B cell (primary cell): ENCODE results near the gene KIF3A. TPM values are rescaled to one million over a fixed set of nuclear protein-coding genes. Genes with fewer than 3 reads are reported as not detected.

Source experiments
- ATAC-seq: fragments of 200-7000 bp; cut with Tn5 transposase; one replicate; pipeline ENCODE4 v1.10.0; 2021; ENCODE audit warnings: low read depth, mild to moderate bottlenecking, moderate number of reproducible peaks, moderate library complexity
- CTCF ChIA-PET: fragments of 350-600 bp; sonication (Branson Sonifier 250); formaldehyde crosslinking; loops from one replicate; lab custom pipeline; 2021; ENCODE audit warnings: antibody characterized with exemption, inconsistent platforms; lab: Charles Lee
- POLR2A ChIA-PET: fragments of 350-600 bp; sonication (Branson Sonifier 250); formaldehyde crosslinking; loops from one replicate; lab custom pipeline; 2021; ENCODE audit warnings: antibody characterized with exemption; lab: Charles Lee
- DNase-seq: peaks from one replicate; pipeline ENCODE4 v3.0.0; 2013
- H2AFZ ChIP-seq: 2 replicates; pipeline ENCODE4 v1.6.1; 2012; ENCODE audit warnings: mild to moderate bottlenecking, low read depth, low read length; ENCODE audit not compliant: insufficient read depth, poor library complexity, severe bottlenecking
- H3K27ac ChIP-seq, 2 donors: 1 replicate in 1 of 2; 2 replicates in 1 of 2; pipeline ENCODE4 v1.5.1; 2012 to 2013; ENCODE audit warnings: low read length in 2 of 2, mild to moderate bottlenecking in 2 of 2, moderate library complexity in 1 of 2
- H3K27me3 ChIP-seq, 4 experiments: fragments of 200-600 bp in 1 of 4; sonication (generic) in 1 of 4; replicated peaks in 1 of 4; 1 replicate in 2 of 4; 2 replicates in 2 of 4; pipeline versions ENCODE4 v1.6.1 to v1.7.0; 2013 to 2016; ENCODE audit warnings: low read length in 3 of 4, mild to moderate bottlenecking in 2 of 4, mixed read lengths in 1 of 4, moderate library complexity in 1 of 4; ENCODE audit not compliant: insufficient read depth in 4 of 4, control insufficient read depth in 3 of 4; ENCODE audit errors: control extremely low read depth in 1 of 4
- H3K36me3 ChIP-seq, 2 experiments: replicated peaks in 1 of 2; 1 replicate in 1 of 2; 2 replicates in 1 of 2; pipeline versions ENCODE4 v1.6.1 to v1.7.1; 2013; ENCODE audit warnings: low read length in 1 of 2; ENCODE audit not compliant: insufficient read depth in 2 of 2, control insufficient read depth in 1 of 2; ENCODE audit errors: control extremely low read depth in 1 of 2, extremely low read depth in 1 of 2
- H3K4me1 ChIP-seq, 2 donors: fragments of 200-600 bp in 1 of 2; sonication (generic) in 1 of 2; 1 replicate in 1 of 2; 2 replicates in 1 of 2; pipeline versions ENCODE4 v1.5.1 to v1.6.1; 2013 to 2017; ENCODE audit warnings: low read length in 2 of 2; ENCODE audit not compliant: control insufficient read depth in 2 of 2, insufficient read depth in 2 of 2
- H3K4me2 ChIP-seq: replicated peaks from 2 replicates; pipeline ENCODE3; 2012; ENCODE audit warnings: mild to moderate bottlenecking, low read depth, low read length; ENCODE audit not compliant: poor library complexity, severe bottlenecking
- H3K4me3 ChIP-seq, 5 experiments: fragments of 200-600 bp in 1 of 5; sonication (generic) in 1 of 5; 1 replicate in 3 of 5; 2 replicates in 2 of 5; pipeline versions ENCODE4 v1.5.1 to v1.7.0; 2011 to 2016; ENCODE audit warnings: low read length in 4 of 5, mild to moderate bottlenecking in 4 of 5, low read depth in 2 of 5, control low read depth in 1 of 5, moderate library complexity in 1 of 5; ENCODE audit not compliant: insufficient read depth in 1 of 5; ENCODE audit errors: control extremely low read depth in 1 of 5, extremely low read depth in 1 of 5
- H3K79me2 ChIP-seq: fragments of 200-600 bp; sonication (generic); one replicate; pipeline ENCODE4 v1.6.0; 2016; ENCODE audit warnings: low read length; ENCODE audit not compliant: control insufficient read depth, insufficient read depth
- H3K9ac ChIP-seq: fragments of 200-600 bp; sonication (generic); 2 replicates; pipeline ENCODE4 v1.6.1; 2017; ENCODE audit warnings: mild to moderate bottlenecking, low read length, moderate library complexity
- H3K9me3 ChIP-seq, 3 donors: one replicate each; pipeline versions ENCODE4 v1.6.1 to v1.7.1; 2013; ENCODE audit warnings: low read length in 2 of 3; ENCODE audit not compliant: control insufficient read depth in 2 of 3, insufficient read depth in 1 of 3; ENCODE audit errors: control extremely low read depth in 1 of 3
- H4K20me1 ChIP-seq: 2 replicates; pipeline ENCODE4 v1.6.0; 2012; ENCODE audit warnings: mild to moderate bottlenecking, low read length; ENCODE audit not compliant: insufficient read depth, control insufficient read depth, poor library complexity, severe bottlenecking
- H3K27ac Mint-ChIP-seq: one replicate; pipeline ENCODE4 v1.8.0; 2021; ENCODE audit warnings: mixed read lengths
- H3K27me3 Mint-ChIP-seq: one replicate; pipeline ENCODE4 v1.8.0; 2021; ENCODE audit warnings: mixed read lengths
- H3K4me1 Mint-ChIP-seq: one replicate; pipeline ENCODE4 v1.8.0; 2021; ENCODE audit warnings: mixed read lengths
- H3K4me3 Mint-ChIP-seq: one replicate; pipeline ENCODE4 v1.8.0; 2021; ENCODE audit warnings: mixed read lengths
- H3K9me3 Mint-ChIP-seq: one replicate; pipeline ENCODE4 v1.8.0; 2022; ENCODE audit warnings: mixed read lengths; ENCODE audit not compliant: insufficient read depth
- CTCF ChIP-seq: fragments of 200-600 bp; IDR thresholded peaks from one replicate; pipeline ENCODE4 v1.8.0; 2022; ENCODE audit warnings: antibody characterized with exemption, mild to moderate bottlenecking
- EZH2 ChIP-seq: IDR thresholded peaks from 2 replicates; pipeline ENCODE4 v1.6.1; 2012; ENCODE audit warnings: borderline replicate concordance, low read depth, mild to moderate bottlenecking, moderate library complexity, low read length; ENCODE audit not compliant: insufficient read depth, poor library complexity, severe bottlenecking
- WGBS: methylation state at CpG from one replicate; pipeline ENCODE4 v1.1.5; 2013; ENCODE audit warnings: missing lambda C conversion rate; ENCODE audit not compliant: insufficient coverage; 5-methylcytosine and 5-hydroxymethylcytosine counted together
- intact Hi-C: fragments of 100-400 bp; cut with micrococcal nuclease; formaldehyde crosslinking; loops from one replicate; pipeline ENCODE4 v1.10.0; 2022
- polyA plus RNA-seq: library from polyadenylated mRNA; depleted of rRNA; stranded (reverse); fragments of >200 nt; gene quantifications from 2 replicates; pipeline ENCODE4 v1.2.3, GENCODE V29; 2012
- total RNA-seq, 2 donors: library from RNA; stranded (reverse); fragments of 120-200 nt in 1 of 2; gene quantifications; 1 replicate in 1 of 2; 2 replicates in 1 of 2; pipeline versions ENCODE4 v1.2.3 to v1.2.4, GENCODE V29; 2013 to 2022

Gene KIF3A
- total and polyA plus RNA-seq, 2 donors (not counting 1 experiment from before 2014, with no cell fraction given) = 1.3 to 16.0 TPM

- Histone ChIP-seq H4K20me1 (no peaks in the 10 kb centered on the region), H3K36me3 (no peaks in the 10 kb centered on the region), H3K9me3 (peaks cover 0 to 5% (median 0%) of the 10 kb centered on the region in 3 donors), H3K27ac (no peak overlapping the region), H3K9ac (no peak overlapping the region), H3K4me1 (peaks cover 0 to 12% of the 10 kb centered on the region in 2 donors), H3K79me2 (no peaks in the 10 kb centered on the region), H3K4me3 (no peak overlapping the region), H3K4me2 (no peak overlapping the region), H2AFZ (no peak overlapping the region), H3K27me3 (peaks cover 0 to 3% (median 0%) of the 10 kb centered on the region in 4 experiments)
- H3K4me3 Mint-ChIP-seq = no peak overlapping the region
- WGBS = 92% methylated on average over 11 of the region's 16 CpGs
- POLR2A ChIA-PET = no interaction called here
- TF ChIP-seq EZH2 (no peak), CTCF (no peak)
- no peaks in the 10 kb centered on the region for H3K9me3 Mint-ChIP-seq
- ATAC-seq (no peak), DNase-seq (no peak)
- H3K27ac Mint-ChIP-seq = no peak overlapping the region
- peaks cover 9% of the 10 kb centered on the region for H3K27me3 Mint-ChIP-seq
- H3K4me1 Mint-ChIP-seq = peaks cover 24% of the 10 kb centered on the region
- intact Hi-C loops = no loop called here
- CTCF ChIA-PET = interaction anchor here (1.1 kb wide), 1 partner anchor 18 kb away, joined by 3 read pairs; no protein-coding TSS in a partner anchor
Measured at GRCh38 chr5:132666310-132667123, 70.8 kb downstream of the KIF3A start.

DNA sequence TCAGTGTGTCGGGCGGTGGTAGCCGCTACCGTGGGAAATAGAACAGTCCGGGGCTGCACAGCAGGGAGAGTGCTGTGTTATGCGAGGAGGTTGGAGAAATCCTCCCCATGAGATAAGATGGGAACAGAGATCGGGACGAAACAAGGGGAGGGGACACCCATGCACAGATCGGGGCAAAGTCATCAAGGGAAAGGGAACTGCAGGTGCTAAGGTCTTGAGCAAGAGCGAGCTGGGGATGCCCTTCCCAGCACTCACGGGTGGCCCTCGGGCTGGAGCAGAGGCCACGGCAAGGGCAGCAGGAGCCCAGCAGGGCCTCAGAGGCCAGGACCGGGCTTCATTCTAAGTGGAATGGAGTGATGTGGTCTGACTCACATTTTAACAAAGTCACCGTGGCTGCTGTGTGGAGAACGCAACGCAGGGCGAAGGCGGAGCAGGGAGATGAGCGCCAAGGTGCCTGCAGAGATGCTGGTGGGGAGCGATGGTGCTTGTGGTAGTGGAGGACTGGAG is 71.7 kb downstream of the KIF3A start:
- Mint-ChIP-seq H3K27ac (no peak overlapping the region), H3K4me3 (no peak overlapping the region), H3K27me3 (peaks cover 5% of the 10 kb centered on the region), H3K9me3 (no peaks in the 10 kb centered on the region), H3K4me1 (peaks cover 30% of the 10 kb centered on the region)
- no peak for ATAC-seq
- Histone ChIP-seq H3K27me3 (no peaks in the 10 kb centered on the region), H4K20me1 (no peaks in the 10 kb centered on the region), H2AFZ (no peak overlapping the region), H3K79me2 (no peaks in the 10 kb centered on the region), H3K4me2 (no peak overlapping the region), H3K4me3 (no peak overlapping the region), H3K36me3 (no peaks in the 10 kb centered on the region), H3K4me1 (peaks cover 0 to 16% of the 10 kb centered on the region in 2 donors), H3K9me3 (peaks cover 0 to 2% (median 0%) of the 10 kb centered on the region in 3 donors), H3K9ac (no peak overlapping the region), H3K27ac (no peak overlapping the region)
- no peak for TF ChIP-seq CTCF
- TF ChIP-seq EZH2 = no peak
- POLR2A ChIA-PET = no interaction called here
- WGBS = 98% methylated on average over 14 of the region's 21 CpGs
- intact Hi-C loops = no loop called here
- CTCF ChIA-PET = no interaction called here
- DNase-seq = no peak
